Tibial artery (tissue), 4 donors: Measurements from ENCODE around the gene PRKG1.
"Not testable (repeated sequence)": the region's sequence is repeated elsewhere in the genome, so short reads cannot be mapped to it uniquely, and the experiment has no call there.

Source experiments
- DNase-seq, 2 donors: peaks; one replicate each; pipeline ENCODE4 v3.0.0-alpha.2; 2019
- H3K27ac ChIP-seq, 2 donors: fragments of 200-600 bp; sonication (generic) in 1 of 2; 1 replicate in 1 of 2; 2 replicates in 1 of 2; pipeline ENCODE4 v1.5.1; 2018 to 2019; ENCODE audit warnings: mild to moderate bottlenecking in 1 of 2
- H3K27me3 ChIP-seq, 2 donors: fragments of 200-600 bp; sonication (generic) in 1 of 2; one replicate each; pipeline versions ENCODE4 v1.5.1 to v1.6.0; 2016 to 2019
- H3K36me3 ChIP-seq, 3 donors: fragments of 200-600 bp; sonication (generic) in 2 of 3; one replicate each; pipeline ENCODE4 v1.5.1; 2016 to 2019; ENCODE audit warnings: mild to moderate bottlenecking in 2 of 3
- H3K4me1 ChIP-seq, 4 donors: fragments of 200-600 bp; sonication (generic) in 2 of 4; 1 replicate in 3 of 4; 2 replicates in 1 of 4; pipeline ENCODE4 v1.5.1; 2016 to 2019
- H3K4me3 ChIP-seq, 2 donors: fragments of 200-600 bp; sonication (generic) in 1 of 2; 1 replicate in 1 of 2; 2 replicates in 1 of 2; pipeline ENCODE4 v1.5.1; 2018 to 2019; ENCODE audit warnings: mild to moderate bottlenecking in 2 of 2
- H3K9me3 ChIP-seq, 3 donors: fragments of 200-600 bp; sonication (generic) in 1 of 3; one replicate each; pipeline ENCODE4 v1.5.1; 2016 to 2019
- intact Hi-C: fragments of 100-400 bp; cut with DNase I; formaldehyde crosslinking; loops from one replicate; pipeline ENCODE4 v1.15.0; 2023; ENCODE audit warnings: low total_unique reads
- TF ChIP-seq, protein P1 (sequence below), 2 experiments: fragments of 200-600 bp in 1 of 2; fragments of 450-650 bp in 1 of 2; IDR thresholded peaks; one replicate each; pipeline ENCODE4 v1.5.1; 2017 to 2019; ENCODE audit warnings: antibody characterized with exemption in 2 of 2, mild to moderate bottlenecking in 1 of 2, moderate library complexity in 1 of 2

The PRKG1 gene

DNA sequence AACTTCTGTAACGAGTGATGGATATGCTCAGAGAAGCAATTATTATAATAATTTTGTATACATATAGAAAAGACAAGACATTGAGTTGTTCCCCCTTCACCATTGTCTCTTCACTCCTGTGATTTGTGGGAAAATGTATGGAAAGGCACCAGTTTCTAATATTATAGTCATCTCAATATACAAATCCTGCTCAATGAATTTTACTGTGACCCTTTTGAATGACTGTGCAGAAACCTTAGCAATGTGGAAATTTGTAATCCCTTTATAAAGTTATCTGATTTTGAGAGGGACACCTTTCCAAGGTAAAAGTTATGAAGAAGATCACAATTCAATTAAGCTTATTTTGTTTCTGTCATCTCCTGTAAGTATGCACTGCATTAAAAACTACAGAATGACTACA, 1165.5 kb downstream of the PRKG1 start:
- DNase-seq = no peak
- H3K9me3 ChIP-seq = no peaks in the 10 kb centered on the region
- no peak overlapping the region for H3K27ac ChIP-seq
- H3K36me3 ChIP-seq = no peaks in the 10 kb centered on the region
- intact Hi-C loops = no loop called here
- no peaks in the 10 kb centered on the region for H3K27me3 ChIP-seq
- TF ChIP-seq, protein P1, sequence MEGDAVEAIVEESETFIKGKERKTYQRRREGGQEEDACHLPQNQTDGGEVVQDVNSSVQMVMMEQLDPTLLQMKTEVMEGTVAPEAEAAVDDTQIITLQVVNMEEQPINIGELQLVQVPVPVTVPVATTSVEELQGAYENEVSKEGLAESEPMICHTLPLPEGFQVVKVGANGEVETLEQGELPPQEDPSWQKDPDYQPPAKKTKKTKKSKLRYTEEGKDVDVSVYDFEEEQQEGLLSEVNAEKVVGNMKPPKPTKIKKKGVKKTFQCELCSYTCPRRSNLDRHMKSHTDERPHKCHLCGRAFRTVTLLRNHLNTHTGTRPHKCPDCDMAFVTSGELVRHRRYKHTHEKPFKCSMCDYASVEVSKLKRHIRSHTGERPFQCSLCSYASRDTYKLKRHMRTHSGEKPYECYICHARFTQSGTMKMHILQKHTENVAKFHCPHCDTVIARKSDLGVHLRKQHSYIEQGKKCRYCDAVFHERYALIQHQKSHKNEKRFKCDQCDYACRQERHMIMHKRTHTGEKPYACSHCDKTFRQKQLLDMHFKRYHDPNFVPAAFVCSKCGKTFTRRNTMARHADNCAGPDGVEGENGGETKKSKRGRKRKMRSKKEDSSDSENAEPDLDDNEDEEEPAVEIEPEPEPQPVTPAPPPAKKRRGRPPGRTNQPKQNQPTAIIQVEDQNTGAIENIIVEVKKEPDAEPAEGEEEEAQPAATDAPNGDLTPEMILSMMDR (IDR thresholded peaks at IDR 0.05) = no peak
- H3K4me1 ChIP-seq = no peaks in the 10 kb centered on the region
- no peak overlapping the region for H3K4me3 ChIP-seq

DNA sequence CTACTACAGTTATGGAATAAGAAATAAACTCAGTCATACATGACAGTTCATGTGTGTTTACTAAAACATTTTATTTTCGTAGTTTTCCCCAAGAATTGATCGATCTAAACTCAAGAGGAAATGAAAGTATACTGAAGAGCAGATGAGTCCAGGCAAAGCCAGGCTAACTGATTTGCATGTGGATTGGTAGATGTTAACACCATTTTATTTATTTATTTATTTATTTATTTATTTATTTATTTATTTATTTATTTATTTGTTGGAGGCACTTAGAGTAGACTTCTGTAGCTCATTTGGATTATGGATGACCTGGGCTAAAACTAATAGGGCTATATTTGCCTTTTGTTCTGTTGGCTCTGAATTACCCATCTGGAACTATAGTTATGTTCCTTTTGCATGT, 1171.3 kb downstream of the PRKG1 start:
- intact Hi-C loops = no loop called here
- H3K4me1 ChIP-seq = no peaks in the 10 kb centered on the region
- no peaks in the 10 kb centered on the region for H3K9me3 ChIP-seq
- H3K36me3 ChIP-seq = no peaks in the 10 kb centered on the region
- H3K4me3 ChIP-seq = no peak overlapping the region
- TF ChIP-seq, protein P1 (IDR thresholded peaks at IDR 0.05) = no peak
- H3K27me3 ChIP-seq = no peaks in the 10 kb centered on the region
- DNase-seq = no peak
- no peak overlapping the region for H3K27ac ChIP-seq

DNA sequence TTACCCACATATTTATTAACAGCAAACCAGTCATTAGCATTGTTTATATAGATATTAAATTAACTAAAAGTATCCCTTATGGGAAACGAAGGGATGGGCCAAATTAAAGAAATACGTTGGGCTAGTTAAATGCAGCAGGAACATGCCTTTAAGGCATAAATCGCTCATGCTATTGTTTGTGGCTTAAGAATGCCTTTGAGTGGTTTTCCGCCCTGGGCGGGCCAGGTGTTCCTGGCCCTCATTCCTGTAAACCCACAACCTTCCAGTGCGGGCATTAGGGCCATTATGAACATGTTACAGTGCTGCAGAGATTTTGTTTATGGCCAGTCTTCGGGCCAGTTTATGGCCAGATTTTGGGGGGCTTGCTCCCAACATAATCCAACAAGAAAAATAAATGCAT, 1173.6 kb downstream of the PRKG1 start:
- H3K4me3 ChIP-seq, H3K27ac ChIP-seq, H3K36me3 ChIP-seq, H3K27me3 ChIP-seq, intact Hi-C loops, H3K9me3 ChIP-seq, DNase-seq, H3K4me1 ChIP-seq: not testable (repeated sequence)

DNA sequence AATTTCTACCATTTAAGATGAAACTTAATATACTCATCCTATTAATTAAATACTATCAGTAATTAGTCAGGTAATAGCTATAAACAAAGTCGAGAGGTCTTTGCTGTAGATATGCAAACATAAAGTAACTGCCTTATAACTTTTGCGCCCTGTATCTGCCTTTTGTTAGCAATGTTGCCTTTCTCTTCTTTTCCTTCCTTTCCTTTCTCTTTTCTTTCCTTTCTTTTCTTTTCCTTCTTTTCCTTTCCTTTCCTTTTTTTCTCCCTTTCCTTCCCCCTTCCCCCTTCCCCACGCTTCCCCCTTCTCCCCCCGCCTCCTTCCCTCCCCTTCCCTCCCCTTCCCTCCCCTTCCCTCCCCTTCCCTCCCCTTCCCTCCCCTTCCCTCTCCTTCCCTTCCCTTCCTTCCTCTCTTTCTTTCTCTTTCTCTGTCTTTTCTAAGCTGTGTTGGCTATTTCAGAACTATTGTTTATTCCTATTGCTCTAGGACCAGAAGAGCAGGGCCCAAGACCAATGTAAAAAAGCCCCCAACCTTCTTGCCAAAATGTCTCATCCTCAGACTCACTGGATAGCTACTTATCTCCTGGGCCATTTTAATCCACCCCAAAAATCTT, 1174.5 kb downstream of the PRKG1 start:
- no peaks in the 10 kb centered on the region for H3K4me1 ChIP-seq
- H3K36me3 ChIP-seq = no peaks in the 10 kb centered on the region
- H3K9me3 ChIP-seq = no peaks in the 10 kb centered on the region
- no peak overlapping the region for H3K27ac ChIP-seq
- no peaks in the 10 kb centered on the region for H3K27me3 ChIP-seq
- intact Hi-C loops = no loop called here
- TF ChIP-seq, protein P1 (IDR thresholded peaks at IDR 0.05) = no peak
- DNase-seq = no peak
- no peak overlapping the region for H3K4me3 ChIP-seq

DNA sequence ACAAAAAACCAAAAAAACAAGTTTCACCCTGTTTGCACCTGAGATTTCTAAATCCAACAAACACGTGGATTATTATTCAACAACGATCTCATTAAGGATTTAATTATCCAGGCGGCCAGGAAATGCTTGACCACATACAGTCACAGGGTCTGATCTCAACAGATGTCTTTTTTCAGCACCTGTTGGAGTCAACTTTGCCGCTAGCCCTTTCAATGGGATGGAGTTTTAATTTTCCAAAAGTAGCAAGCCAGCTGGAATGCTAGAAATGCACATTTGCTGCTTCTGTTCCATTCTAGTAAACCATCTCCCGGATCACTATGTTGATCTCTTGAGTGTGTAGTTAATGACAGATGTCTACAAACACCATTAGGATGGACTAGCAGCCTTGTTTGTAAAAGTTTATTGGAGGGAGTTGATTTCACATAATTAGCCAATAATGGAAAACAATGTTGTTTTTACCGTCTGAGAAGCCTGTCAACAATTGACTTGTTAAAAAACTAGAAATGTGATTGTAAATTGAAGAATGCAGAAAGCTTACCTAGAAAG, 1175.6 kb downstream of the PRKG1 start:
- no peaks in the 10 kb centered on the region for H3K4me1 ChIP-seq
- no peak for DNase-seq
- no peak overlapping the region for H3K27ac ChIP-seq
- intact Hi-C loops = no loop called here
- H3K36me3 ChIP-seq = no peaks in the 10 kb centered on the region
- no peaks in the 10 kb centered on the region for H3K27me3 ChIP-seq
- H3K9me3 ChIP-seq = no peaks in the 10 kb centered on the region
- H3K4me3 ChIP-seq = no peak overlapping the region
- TF ChIP-seq, protein P1 (IDR thresholded peaks at IDR 0.05) = no peak

DNA sequence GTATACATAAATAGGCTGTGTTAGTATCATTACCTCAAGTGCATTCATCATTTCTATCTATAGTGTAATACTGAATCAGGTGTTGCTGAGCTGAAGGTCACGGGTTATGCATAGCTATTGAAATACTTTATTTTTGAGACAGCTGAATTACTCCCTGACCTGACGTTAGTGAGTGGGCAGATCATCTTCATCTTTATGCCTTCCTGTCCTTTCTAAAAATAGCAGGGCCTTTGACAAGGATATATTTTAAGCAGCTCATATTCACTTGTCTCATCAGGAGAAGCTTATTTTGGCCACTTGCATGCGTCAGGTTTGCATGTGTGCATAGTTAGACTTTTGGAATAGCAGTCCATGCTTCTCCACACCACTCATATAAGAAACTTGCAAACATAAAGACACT, 1176.2 kb downstream of the PRKG1 start:
- intact Hi-C loops = no loop called here
- TF ChIP-seq, protein P1 (IDR thresholded peaks at IDR 0.05) = no peak
- Histone ChIP-seq H3K9me3 (no peaks in the 10 kb centered on the region), H3K27me3 (no peaks in the 10 kb centered on the region), H3K27ac (no peak overlapping the region), H3K4me3 (no peak overlapping the region), H3K36me3 (no peaks in the 10 kb centered on the region), H3K4me1 (no peaks in the 10 kb centered on the region)
- DNase-seq = no peak
